Measurements from ENCODE around the gene KCND2.

KCND2 gene

GRCh38 chr7:120417244-120417979 lies 144.4 kb downstream of the KCND2 start:
- no peak overlapping the region for H3K9ac ChIP-seq (ENCODE audit: low read depth, low read length)
- no peaks in the 10 kb centered on the region for H3K4me1 ChIP-seq (ENCODE audit: insufficient read depth, low read length)
- H3K9me3 ChIP-seq (ENCODE audit: insufficient read depth, low read depth, low read length), result no peaks in the 10 kb centered on the region
- H3K36me3 ChIP-seq (ENCODE audit: insufficient read depth, low read depth, low read length), result no peaks in the 10 kb centered on the region
- no peaks in the 10 kb centered on the region for H3K27me3 ChIP-seq (ENCODE audit: insufficient read depth, low read length)
- H3K27ac ChIP-seq (ENCODE audit: low read length), result no peak overlapping the region
- H3K4me3 ChIP-seq (ENCODE audit: low read length), result no peak overlapping the region

GRCh38 chr7:120421151-120421651 lies 148.2 kb downstream of the KCND2 start:
- Histone ChIP-seq H3K9ac (ENCODE audit: low read depth, low read length) (no peak overlapping the region), H3K36me3 (ENCODE audit: insufficient read depth, low read depth, low read length) (no peaks in the 10 kb centered on the region), H3K9me3 (ENCODE audit: insufficient read depth, low read depth, low read length) (no peaks in the 10 kb centered on the region), H3K27me3 (ENCODE audit: insufficient read depth, low read length) (no peaks in the 10 kb centered on the region), H3K4me3 (ENCODE audit: low read length) (no peak overlapping the region), H3K27ac (ENCODE audit: low read length) (no peak overlapping the region), H3K4me1 (ENCODE audit: insufficient read depth, low read length) (no peaks in the 10 kb centered on the region)

- H3K9me3 ChIP-seq (ENCODE audit: insufficient read depth, low read depth, low read length), result no peaks in the 10 kb centered on the region
- no peak overlapping the region for H3K27ac ChIP-seq (ENCODE audit: low read length)
- H3K9ac ChIP-seq (ENCODE audit: low read depth, low read length), result no peak overlapping the region
- no peak overlapping the region for H3K4me3 ChIP-seq (ENCODE audit: low read length)
- no peaks in the 10 kb centered on the region for H3K36me3 ChIP-seq (ENCODE audit: insufficient read depth, low read depth, low read length)
- peaks cover 6% of the 10 kb centered on the region for H3K4me1 ChIP-seq (ENCODE audit: insufficient read depth, low read length)
- no peaks in the 10 kb centered on the region for H3K27me3 ChIP-seq (ENCODE audit: insufficient read depth, low read length)
Measured at GRCh38 chr7:120431016-120431415, 158.0 kb downstream of the KCND2 start.

GRCh38 chr7:120436487-120437060 lies 163.6 kb downstream of the KCND2 start:
- no peaks in the 10 kb centered on the region for H3K27me3 ChIP-seq (ENCODE audit: insufficient read depth, low read length)
- H3K4me1 ChIP-seq (ENCODE audit: insufficient read depth, low read length), result peaks cover 3% of the 10 kb centered on the region; the same call in 1 of the 2 replicates
- H3K4me3 ChIP-seq (ENCODE audit: low read length), result no peak overlapping the region
- H3K9ac ChIP-seq (ENCODE audit: low read depth, low read length), result no peak overlapping the region
- H3K27ac ChIP-seq (ENCODE audit: low read length), result no peak overlapping the region
- H3K36me3 ChIP-seq (ENCODE audit: insufficient read depth, low read depth, low read length), result no peaks in the 10 kb centered on the region
- H3K9me3 ChIP-seq (ENCODE audit: insufficient read depth, low read depth, low read length), result no peaks in the 10 kb centered on the region

GRCh38 chr7:120441850-120442249 lies 168.9 kb downstream of the KCND2 start:
- Histone ChIP-seq H3K36me3 (ENCODE audit: insufficient read depth, low read depth, low read length) (no peaks in the 10 kb centered on the region), H3K9ac (ENCODE audit: low read depth, low read length) (no peak overlapping the region), H3K27ac (ENCODE audit: low read length) (no peak overlapping the region), H3K4me1 (ENCODE audit: insufficient read depth, low read length) (no peaks in the 10 kb centered on the region), H3K4me3 (ENCODE audit: low read length) (no peak overlapping the region), H3K9me3 (ENCODE audit: insufficient read depth, low read depth, low read length) (no peaks in the 10 kb centered on the region), H3K27me3 (ENCODE audit: insufficient read depth, low read length) (no peaks in the 10 kb centered on the region)

- no peaks in the 10 kb centered on the region for H3K36me3 ChIP-seq (ENCODE audit: insufficient read depth, low read depth, low read length)
Measured at GRCh38 chr7:120442838-120443237, 169.9 kb downstream of the KCND2 start.

GRCh38 chr7:120444650-120445049 lies 171.7 kb downstream of the KCND2 start:
- H3K4me3 ChIP-seq (ENCODE audit: low read length), result no peak overlapping the region
- no peaks in the 10 kb centered on the region for H3K4me1 ChIP-seq (ENCODE audit: insufficient read depth, low read length)
- no peaks in the 10 kb centered on the region for H3K9me3 ChIP-seq (ENCODE audit: insufficient read depth, low read depth, low read length)
- no peak overlapping the region for H3K9ac ChIP-seq (ENCODE audit: low read depth, low read length)
- H3K36me3 ChIP-seq (ENCODE audit: insufficient read depth, low read depth, low read length), result no peaks in the 10 kb centered on the region
- H3K27me3 ChIP-seq (ENCODE audit: insufficient read depth, low read length), result no peaks in the 10 kb centered on the region
- H3K27ac ChIP-seq (ENCODE audit: low read length), result no peak overlapping the region

More at GRCh38 chr7:120442838-120443237, 169.9 kb downstream of the KCND2 start:
- H3K4me3 ChIP-seq (ENCODE audit: low read length), result no peak overlapping the region
- H3K9ac ChIP-seq (ENCODE audit: low read depth, low read length), result no peak overlapping the region
- no peaks in the 10 kb centered on the region for H3K4me1 ChIP-seq (ENCODE audit: insufficient read depth, low read length)
- no peaks in the 10 kb centered on the region for H3K9me3 ChIP-seq (ENCODE audit: insufficient read depth, low read depth, low read length)
- H3K27ac ChIP-seq (ENCODE audit: low read length), result no peak overlapping the region
- H3K27me3 ChIP-seq (ENCODE audit: insufficient read depth, low read length), result no peaks in the 10 kb centered on the region

GRCh38 chr7:120445276-120445675 lies 172.3 kb downstream of the KCND2 start:
- no peaks in the 10 kb centered on the region for H3K27me3 ChIP-seq (ENCODE audit: insufficient read depth, low read length)
- no peak overlapping the region for H3K27ac ChIP-seq (ENCODE audit: low read length)
- no peak overlapping the region for H3K9ac ChIP-seq (ENCODE audit: low read depth, low read length)
- no peaks in the 10 kb centered on the region for H3K4me1 ChIP-seq (ENCODE audit: insufficient read depth, low read length)
- H3K36me3 ChIP-seq (ENCODE audit: insufficient read depth, low read depth, low read length), result no peaks in the 10 kb centered on the region
- no peak overlapping the region for H3K4me3 ChIP-seq (ENCODE audit: low read length)
- H3K9me3 ChIP-seq (ENCODE audit: insufficient read depth, low read depth, low read length), result no peaks in the 10 kb centered on the region

GRCh38 chr7:120452665-120453064 lies 179.7 kb downstream of the KCND2 start:
- no peak overlapping the region for H3K27ac ChIP-seq (ENCODE audit: low read length)
- H3K36me3 ChIP-seq (ENCODE audit: insufficient read depth, low read depth, low read length), result peaks cover 9% of the 10 kb centered on the region; the same call in 1 of the 2 replicates
- no peak overlapping the region for H3K9ac ChIP-seq (ENCODE audit: low read depth, low read length)
- H3K4me1 ChIP-seq (ENCODE audit: insufficient read depth, low read length), result no peaks in the 10 kb centered on the region
- no peak overlapping the region for H3K4me3 ChIP-seq (ENCODE audit: low read length)
- no peaks in the 10 kb centered on the region for H3K27me3 ChIP-seq (ENCODE audit: insufficient read depth, low read length)
- peaks cover 36% of the 10 kb centered on the region for H3K9me3 ChIP-seq (ENCODE audit: insufficient read depth, low read depth, low read length)

GRCh38 chr7:120456699-120457098 lies 183.7 kb downstream of the KCND2 start:
- H3K9me3 ChIP-seq (ENCODE audit: insufficient read depth, low read depth, low read length), result peaks cover 32% of the 10 kb centered on the region

GRCh38 chr7:120460949-120461348 lies 188.0 kb downstream of the KCND2 start:
- Histone ChIP-seq H3K27ac (ENCODE audit: low read length) (no peak overlapping the region), H3K9me3 (ENCODE audit: insufficient read depth, low read depth, low read length) (peaks cover 17% of the 10 kb centered on the region), H3K9ac (ENCODE audit: low read depth, low read length) (no peak overlapping the region), H3K4me1 (ENCODE audit: insufficient read depth, low read length) (peaks cover 16% of the 10 kb centered on the region; the same call in 1 of the 2 replicates), H3K27me3 (ENCODE audit: insufficient read depth, low read length) (no peaks in the 10 kb centered on the region), H3K4me3 (ENCODE audit: low read length) (no peak overlapping the region), H3K36me3 (ENCODE audit: insufficient read depth, low read depth, low read length) (peaks cover 6% of the 10 kb centered on the region; the same call in 1 of the 2 replicates)

More at GRCh38 chr7:120456699-120457098, 183.7 kb downstream of the KCND2 start:
- H3K27ac ChIP-seq (ENCODE audit: low read length), result no peak overlapping the region
- no peak overlapping the region for H3K9ac ChIP-seq (ENCODE audit: low read depth, low read length)
- H3K4me1 ChIP-seq (ENCODE audit: insufficient read depth, low read length), result peaks cover 16% of the 10 kb centered on the region; the same call in 1 of the 2 replicates
- H3K27me3 ChIP-seq (ENCODE audit: insufficient read depth, low read length), result no peaks in the 10 kb centered on the region
- H3K36me3 ChIP-seq (ENCODE audit: insufficient read depth, low read depth, low read length), result peaks cover 9% of the 10 kb centered on the region; the same call in 1 of the 2 replicates
- H3K4me3 ChIP-seq (ENCODE audit: low read length), result no peak overlapping the region

- H3K27ac ChIP-seq (ENCODE audit: low read length), result no peak overlapping the region
- H3K9me3 ChIP-seq (ENCODE audit: insufficient read depth, low read depth, low read length), result no peaks in the 10 kb centered on the region
- H3K4me3 ChIP-seq (ENCODE audit: low read length), result no peak overlapping the region
- no peaks in the 10 kb centered on the region for H3K36me3 ChIP-seq (ENCODE audit: insufficient read depth, low read depth, low read length)
- peaks cover 16% of the 10 kb centered on the region; the same call in 1 of the 2 replicates for H3K4me1 ChIP-seq (ENCODE audit: insufficient read depth, low read length)
- no peaks in the 10 kb centered on the region for H3K27me3 ChIP-seq (ENCODE audit: insufficient read depth, low read length)
- H3K9ac ChIP-seq (ENCODE audit: low read depth, low read length), result no peak overlapping the region
Measured at GRCh38 chr7:120462991-120463390, 190.0 kb downstream of the KCND2 start.
